Upper lobe of left lung (tissue), 6 donors: Measurements from ENCODE around the gene PSMG4. TPM values are rescaled to one million over a fixed set of nuclear protein-coding genes. Genes with fewer than 3 reads are reported as not detected.

Experiments
- ATAC-seq, 2 donors: fragments of 200-7000 bp; cut with Tn5 transposase; one replicate each; pipeline ENCODE4 v1.9.1; 2022; ENCODE audit warnings: mild to moderate bottlenecking in 2 of 2, moderate library complexity in 2 of 2; ENCODE audit not compliant: low FRiP score in 2 of 2
- DNase-seq, 2 donors: peaks; one replicate each; pipeline ENCODE4 v3.0.0-alpha.2; 2019 to 2020
- H3K27ac ChIP-seq, 4 donors: fragments of 200-600 bp; sonication (generic); one replicate each; pipeline ENCODE4 v1.5.1; 2016 to 2019
- H3K27me3 ChIP-seq, 4 donors: fragments of 200-600 bp; sonication (generic); one replicate each; pipeline ENCODE4 v1.5.1; 2017 to 2019
- H3K36me3 ChIP-seq, 4 donors: fragments of 200-600 bp; sonication (generic); one replicate each; pipeline ENCODE4 v1.5.1; 2016 to 2019
- H3K4me1 ChIP-seq, 4 donors: fragments of 200-600 bp; sonication (generic); one replicate each; pipeline ENCODE4 v1.5.1; 2018 to 2019
- H3K4me3 ChIP-seq, 4 donors: fragments of 200-600 bp; sonication (generic); one replicate each; pipeline ENCODE4 v1.5.1; 2017 to 2019; ENCODE audit warnings: mild to moderate bottlenecking in 2 of 4, moderate library complexity in 1 of 4
- H3K9me3 ChIP-seq, 4 donors: fragments of 200-600 bp; sonication (generic); one replicate each; pipeline ENCODE4 v1.5.1; 2018 to 2019
- CTCF ChIP-seq, 6 experiments: fragments of 450-650 bp in 4 of 6; fragments of 200-600 bp in 2 of 6; sonication (generic) in 2 of 6; IDR thresholded peaks; one replicate each; pipeline ENCODE4 v1.5.1; 2016 to 2019; ENCODE audit warnings: antibody characterized with exemption in 6 of 6
- EP300 ChIP-seq, 4 donors: sonication (generic); formaldehyde crosslinking; IDR thresholded peaks; one replicate each; pipeline ENCODE4 v1.5.1; 2017; ENCODE audit warnings: antibody characterized with exemption in 4 of 4, control low read depth in 2 of 4
- POLR2A ChIP-seq, 4 donors: fragments of 450-650 bp; IDR thresholded peaks; one replicate each; pipeline ENCODE4 v1.5.1; 2016 to 2017; ENCODE audit warnings: antibody characterized with exemption in 4 of 4, mild to moderate bottlenecking in 2 of 4
- POLR2AphosphoS5 ChIP-seq, 2 donors: sonication (generic); formaldehyde crosslinking; IDR thresholded peaks; one replicate each; pipeline ENCODE4 v1.5.1; 2017; ENCODE audit warnings: antibody characterized with exemption in 2 of 2
- WGBS, 2 donors: methylation state at CpG; one replicate each; pipeline ENCODE4 v1.1.5; 2017 to 2018; 5-methylcytosine and 5-hydroxymethylcytosine counted together
- total RNA-seq, 6 donors: library from RNA; depleted of rRNA in 4 of 6; stranded (reverse); fragments of >200 nt in 4 of 6; gene quantifications; one replicate each; pipeline versions ENCODE4 v1.1.0 to v1.2.1, GENCODE V29; 2016 to 2021
- donor health status: DM: no; HTN: no; CAD: no; lungs with moderate emphysema.
- donor health status: DM: no; HTN: yes; CAD: no; lungs with severe emphysema.

The PSMG4 gene
- total RNA-seq, 6 donors from 2014 or later: 17.0 to 24.5 (median 22.9) TPM

DNA sequence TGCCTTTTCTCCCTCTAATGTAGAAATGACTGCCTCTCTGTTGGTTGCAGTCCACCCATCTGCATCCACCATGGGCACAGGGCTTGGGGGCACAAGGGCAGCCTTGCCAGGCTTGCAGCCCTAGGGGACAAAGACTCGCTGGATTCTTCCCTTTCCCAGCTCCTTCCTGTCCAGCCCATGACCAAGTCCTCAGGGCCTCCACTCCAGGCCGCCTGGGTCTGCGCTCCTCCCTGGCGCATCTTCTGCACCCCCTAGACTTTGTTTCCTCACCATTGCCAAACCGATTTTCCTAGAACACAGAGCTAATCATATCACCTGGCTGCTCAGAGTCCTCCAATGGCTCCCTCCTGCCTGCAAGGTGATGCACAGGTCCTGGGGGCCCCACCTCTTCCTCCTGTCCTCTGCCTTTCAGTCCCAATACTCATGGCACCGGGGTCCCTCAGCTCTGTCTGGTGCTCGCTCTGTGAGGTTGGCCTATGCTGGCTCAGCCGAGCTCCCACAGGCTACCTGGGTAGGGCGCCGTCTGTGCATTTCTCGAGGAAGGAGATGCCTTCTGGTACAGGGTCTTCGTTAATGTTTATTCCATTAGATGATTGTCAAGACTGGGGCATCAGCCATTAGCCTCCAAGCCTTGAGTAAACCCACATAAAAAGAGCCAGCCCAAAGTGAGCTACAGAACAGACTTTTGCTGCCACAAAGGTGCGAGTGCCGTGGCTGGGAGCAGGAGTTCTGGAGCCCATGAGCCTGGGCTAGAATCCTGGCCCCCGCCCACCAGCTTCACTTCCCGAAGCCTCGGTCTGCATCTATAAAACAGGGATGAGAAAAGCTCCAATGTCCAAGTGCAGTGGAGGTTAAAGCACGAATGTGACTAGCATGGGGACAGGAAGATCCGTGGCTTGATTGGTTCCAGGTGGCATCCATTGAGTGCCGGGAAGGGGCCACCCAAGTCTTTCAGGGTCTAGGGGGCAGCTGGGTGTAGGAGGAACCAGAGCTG is 17.7 kb downstream of the PSMG4 start:
- 84 to 90% methylated on average over 13 to 20 of the region's 20 CpGs for WGBS, 2 donors
- Histone ChIP-seq H3K27me3 (no peaks in the 10 kb centered on the region), H3K9me3 (no peaks in the 10 kb centered on the region), H3K27ac (no peak overlapping the region), H3K36me3 (peaks cover 0 to 20% (median 19%) of the 10 kb centered on the region in 4 donors), H3K4me3 (no peak overlapping the region), H3K4me1 (peaks cover 3 to 5% (median 4%) of the 10 kb centered on the region in 4 donors)
- no peak for TF ChIP-seq POLR2AphosphoS5 (IDR thresholded peaks at IDR 0.05)
- ATAC-seq (no peak), DNase-seq (no peak)

GRCh38 chr6:3277251-3277650 is 18.5 kb downstream of the PSMG4 start:
- no peak overlapping the region for H3K27ac ChIP-seq
- H3K9me3 ChIP-seq: no peaks in the 10 kb centered on the region
- H3K36me3 ChIP-seq: peaks cover 0 to 12% (median 11%) of the 10 kb centered on the region in 4 donors
- peaks cover 5 to 13% (median 12%) of the 10 kb centered on the region in 4 donors for H3K4me1 ChIP-seq
- H3K4me3 ChIP-seq: no peak overlapping the region
- no peaks in the 10 kb centered on the region for H3K27me3 ChIP-seq
- TF ChIP-seq POLR2A (IDR thresholded peaks at IDR 0.05): no peak
- TF ChIP-seq CTCF (IDR thresholded peaks at IDR 0.05): no peak
- TF ChIP-seq POLR2AphosphoS5 (IDR thresholded peaks at IDR 0.05): no peak
- TF ChIP-seq EP300 (IDR thresholded peaks at IDR 0.05): no peak
- DNase-seq: no peak
- 86 to 87% methylated on average over 12 of the region's 12 CpGs for WGBS, 2 donors
- no peak for ATAC-seq

- TF ChIP-seq EP300 (IDR thresholded peaks at IDR 0.05) (no peak), CTCF (IDR thresholded peaks at IDR 0.05) (no peak)
- peaks cover 10 to 18% (median 15%) of the 10 kb centered on the region in 4 donors for H3K4me1 ChIP-seq
- ATAC-seq (no peak), DNase-seq (no peak)
- no peak overlapping the region for H3K27ac ChIP-seq
- H3K9me3 ChIP-seq: no peaks in the 10 kb centered on the region
- 82 to 86% methylated on average over 5 to 9 of the region's 9 CpGs for WGBS, 2 donors
- peaks cover 0 to 8% (median 6%) of the 10 kb centered on the region in 4 donors for H3K36me3 ChIP-seq
- no peak overlapping the region for H3K4me3 ChIP-seq
- no peaks in the 10 kb centered on the region for H3K27me3 ChIP-seq
Measured at GRCh38 chr6:3277851-3278416, 19.2 kb downstream of the PSMG4 start.

- Histone ChIP-seq H3K4me1 (peaks cover 10 to 20% (median 16%) of the 10 kb centered on the region in 4 donors), H3K27ac (no peak overlapping the region), H3K27me3 (no peaks in the 10 kb centered on the region), H3K36me3 (peaks cover 0 to 11% (median 4%) of the 10 kb centered on the region in 4 donors), H3K4me3 (no peak overlapping the region), H3K9me3 (no peaks in the 10 kb centered on the region)
- 87 to 90% methylated on average over 4 of the region's 4 CpGs for WGBS, 2 donors
- ATAC-seq: no peak
- TF ChIP-seq CTCF (IDR thresholded peaks at IDR 0.05) (no peak), EP300 (IDR thresholded peaks at IDR 0.05) (no peak), POLR2A (IDR thresholded peaks at IDR 0.05) (no peak), POLR2AphosphoS5 (IDR thresholded peaks at IDR 0.05) (no peak)
- DNase-seq: no peak
Measured at GRCh38 chr6:3278691-3279090, 19.9 kb downstream of the PSMG4 start.

DNA sequence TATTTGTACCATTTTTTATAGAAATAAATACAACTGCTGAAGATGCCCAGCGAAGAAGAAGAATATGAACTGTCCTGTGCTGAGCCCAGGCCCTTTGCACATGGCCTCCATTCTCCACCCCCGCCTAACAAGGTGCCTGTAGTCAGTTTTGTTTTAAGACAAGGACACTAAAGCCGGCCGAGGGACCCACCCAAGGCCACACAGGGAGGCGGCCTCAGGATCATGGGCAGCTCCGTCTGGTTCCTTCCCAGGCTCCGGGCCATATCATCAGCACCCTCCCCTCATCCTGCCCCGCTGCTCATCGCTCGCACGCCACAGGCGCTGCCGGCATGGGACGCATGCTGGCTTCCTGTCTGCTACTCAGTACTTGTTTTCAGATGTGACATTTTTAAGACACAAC is 21.3 kb downstream of the PSMG4 start:
- WGBS, 2 donors: 84 to 85% methylated on average over 14 of the region's 14 CpGs
- TF ChIP-seq CTCF (IDR thresholded peaks at IDR 0.05) (no peak), POLR2A (IDR thresholded peaks at IDR 0.05) (no peak), POLR2AphosphoS5 (IDR thresholded peaks at IDR 0.05) (no peak)
- Histone ChIP-seq H3K27me3 (no peaks in the 10 kb centered on the region), H3K4me1 (peaks cover 10 to 24% (median 18%) of the 10 kb centered on the region in 4 donors), H3K27ac (no peak overlapping the region), H3K9me3 (no peaks in the 10 kb centered on the region), H3K36me3 (peaks cover 0 to 7% (median 0%) of the 10 kb centered on the region in 4 donors), H3K4me3 (no peak overlapping the region)
- ATAC-seq (no peak), DNase-seq (no peak)
